PC-9 (cell line): ENCODE data around the gene TMEM161A.

ENCODE experiments used
- CTCF ChIP-seq: fragments of 200-600 bp; sonication (generic); conservative IDR thresholded peaks from 2 replicates; pipeline ENCODE4 v1.6.1; 2017; ENCODE audit warnings: mixed run types, antibody characterized with exemption, mild to moderate bottlenecking, moderate library complexity
- EZH2 ChIP-seq: fragments of 200-600 bp; sonication (generic); IDR thresholded peaks from 2 replicates; pipeline ENCODE4 v1.8.0; 2017; ENCODE audit warnings: antibody characterized with exemption, low read depth

GRCh38 chr19:19154768-19155494, 16.7 kb upstream of the TMEM161A start:
- TF ChIP-seq CTCF (no peak), EZH2 (no peak)
